ENCODE measurements around the gene ASMTL. TPM values are rescaled to one million over a fixed set of nuclear protein-coding genes. Genes with fewer than 3 reads are reported as not detected.

ASMTL gene
- total RNA-seq, 2 donors from 2014 or later, result 43.1 to 44.2 TPM

DNA sequence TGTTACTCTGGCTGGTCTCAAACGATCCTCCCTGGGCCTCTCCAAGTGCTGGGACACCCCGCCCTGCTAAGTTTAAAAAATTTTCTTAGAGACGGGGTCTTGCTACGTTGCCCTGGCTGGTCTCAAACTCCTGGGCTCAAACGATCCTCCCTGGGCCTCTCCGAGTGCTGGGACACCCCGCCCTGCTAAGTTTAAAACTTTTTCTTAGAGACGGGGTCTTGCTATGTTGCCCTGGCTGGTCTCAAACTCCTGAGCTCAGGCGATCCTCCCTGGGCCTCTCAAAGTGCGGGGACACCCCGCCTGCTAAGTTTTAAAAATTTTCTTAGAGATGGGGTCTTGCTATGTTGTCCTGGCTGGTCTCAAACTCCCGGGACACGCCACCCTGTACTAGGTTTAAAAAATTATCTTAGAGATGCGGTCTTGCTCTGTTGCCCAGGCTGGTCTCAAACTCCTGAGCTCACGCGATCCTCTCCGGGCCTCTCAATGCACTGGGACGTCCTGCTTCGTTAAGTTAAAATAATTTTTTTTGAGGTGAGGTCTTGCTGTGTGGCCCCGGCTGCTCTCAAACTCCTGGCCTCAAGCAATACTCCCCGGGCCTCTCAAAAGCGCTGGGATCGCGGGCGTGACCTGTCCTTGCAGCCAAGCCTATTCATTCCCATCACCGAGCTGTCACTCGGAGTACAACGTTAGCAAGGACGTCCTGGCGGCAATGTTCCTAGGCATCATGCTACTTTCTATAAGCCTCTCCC, 61.9 kb downstream of the ASMTL start:
- Histone ChIP-seq H3K4me3 (peak overlapping the region; percentile 98 to 100), H3K4me1 (replicated peaks) (peaks cover 7% of the 10 kb centered on the region), H3K9me3 (no peaks in the 10 kb centered on the region), H3K27ac (peak overlapping the region; percentile 94 to 96), H3K36me3 (peaks cover 29 to 46% of the 10 kb centered on the region in 2 donors), H3K27me3 (replicated peaks; ENCODE audit: insufficient read depth) (no peaks in the 10 kb centered on the region)
- TF ChIP-seq POLR2AphosphoS5 (IDR thresholded peaks at IDR 0.05) (no peak), POLR2A (IDR thresholded peaks at IDR 0.05) (no peak)
- TF ChIP-seq, protein P1, sequence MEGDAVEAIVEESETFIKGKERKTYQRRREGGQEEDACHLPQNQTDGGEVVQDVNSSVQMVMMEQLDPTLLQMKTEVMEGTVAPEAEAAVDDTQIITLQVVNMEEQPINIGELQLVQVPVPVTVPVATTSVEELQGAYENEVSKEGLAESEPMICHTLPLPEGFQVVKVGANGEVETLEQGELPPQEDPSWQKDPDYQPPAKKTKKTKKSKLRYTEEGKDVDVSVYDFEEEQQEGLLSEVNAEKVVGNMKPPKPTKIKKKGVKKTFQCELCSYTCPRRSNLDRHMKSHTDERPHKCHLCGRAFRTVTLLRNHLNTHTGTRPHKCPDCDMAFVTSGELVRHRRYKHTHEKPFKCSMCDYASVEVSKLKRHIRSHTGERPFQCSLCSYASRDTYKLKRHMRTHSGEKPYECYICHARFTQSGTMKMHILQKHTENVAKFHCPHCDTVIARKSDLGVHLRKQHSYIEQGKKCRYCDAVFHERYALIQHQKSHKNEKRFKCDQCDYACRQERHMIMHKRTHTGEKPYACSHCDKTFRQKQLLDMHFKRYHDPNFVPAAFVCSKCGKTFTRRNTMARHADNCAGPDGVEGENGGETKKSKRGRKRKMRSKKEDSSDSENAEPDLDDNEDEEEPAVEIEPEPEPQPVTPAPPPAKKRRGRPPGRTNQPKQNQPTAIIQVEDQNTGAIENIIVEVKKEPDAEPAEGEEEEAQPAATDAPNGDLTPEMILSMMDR (IDR thresholded peaks at IDR 0.05), result no peak
- 52% methylated on average over 30 of the region's 30 CpGs for WGBS
- intact Hi-C loops (cut with DNase I), result loop anchor here (10.0 kb wide), 1 partner anchor 204 kb away; the partner anchor contains the start of gene AKAP17A
- no peak for DNase-seq (ENCODE audit: low spot score)

DNA sequence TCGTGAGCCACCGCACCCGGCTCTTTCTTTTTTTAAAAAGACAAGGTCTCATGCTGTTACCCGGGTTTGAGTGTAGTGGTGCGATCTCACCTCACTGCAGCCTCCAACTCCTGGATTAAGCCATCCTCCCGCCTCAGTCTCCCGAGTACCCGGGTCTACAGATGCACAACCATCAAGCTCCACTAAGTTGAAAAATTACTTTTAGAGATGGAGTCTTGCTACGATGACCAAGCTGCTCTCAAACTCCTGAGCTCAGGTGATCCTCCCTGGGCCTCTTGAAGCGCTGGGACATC, 62.8 kb downstream of the ASMTL start:
- no peak overlapping the region for H3K4me3 ChIP-seq
- H3K9me3 ChIP-seq, result no peaks in the 10 kb centered on the region
- intact Hi-C loops (cut with DNase I), result loop anchor here (10.0 kb wide), 1 partner anchor 205 kb away; the partner anchor contains the start of gene AKAP17A
- H3K27ac ChIP-seq, result no peak overlapping the region
- peaks cover 34 to 54% of the 10 kb centered on the region in 2 donors for H3K36me3 ChIP-seq
- peaks cover 7% of the 10 kb centered on the region for H3K4me1 ChIP-seq (replicated peaks)
- no peaks in the 10 kb centered on the region for H3K27me3 ChIP-seq (replicated peaks; ENCODE audit: insufficient read depth)
- WGBS, result 90% methylated on average over 10 of the region's 10 CpGs
- no peak for DNase-seq (ENCODE audit: low spot score)
- no peak for TF ChIP-seq POLR2AphosphoS5 (IDR thresholded peaks at IDR 0.05)
- TF ChIP-seq, protein P1 (IDR thresholded peaks at IDR 0.05), result no peak
- no peak for TF ChIP-seq POLR2A (IDR thresholded peaks at IDR 0.05)

DNA sequence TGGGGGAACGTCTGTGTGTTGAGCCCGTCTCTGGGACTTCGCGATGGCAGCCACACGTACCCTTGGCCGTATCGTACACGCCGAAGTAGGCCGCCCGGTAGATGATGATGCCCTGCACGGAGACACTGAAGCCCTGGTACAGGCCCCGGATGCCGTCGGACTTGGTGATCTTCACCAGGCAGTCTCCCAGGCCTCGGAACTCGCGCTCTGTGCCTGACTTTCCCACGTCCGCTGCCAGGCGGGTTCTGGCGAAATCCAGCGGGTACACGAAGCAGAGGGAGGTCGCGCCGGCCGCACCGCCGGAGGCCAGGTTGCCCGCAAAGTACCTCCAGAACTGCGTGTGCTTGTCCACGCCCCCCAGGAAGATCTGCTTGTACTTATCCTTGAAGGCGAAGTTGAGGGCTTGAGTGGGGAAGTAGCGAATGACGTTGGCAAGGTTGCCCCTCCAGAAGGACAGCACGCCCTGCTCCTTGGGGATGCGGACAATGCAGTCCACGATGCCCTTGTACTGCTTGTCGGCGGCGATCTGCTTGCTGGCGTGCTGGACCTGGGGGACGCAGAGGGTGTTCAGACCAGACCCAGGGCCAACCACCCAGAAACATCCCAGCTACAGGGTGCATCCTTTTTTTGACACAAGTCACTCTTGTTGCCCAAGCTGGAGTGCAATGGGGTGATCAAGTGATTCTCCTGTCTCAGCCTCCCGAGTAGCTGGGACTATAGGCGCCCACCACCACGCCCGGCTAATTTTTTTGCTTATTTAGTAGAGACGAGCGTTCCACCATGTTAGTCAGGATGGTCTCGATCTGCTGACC, 63.3 kb downstream of the ASMTL start:
- Histone ChIP-seq H3K4me3 (no peak overlapping the region), H3K4me1 (replicated peaks) (peaks cover 7% of the 10 kb centered on the region), H3K36me3 (peaks cover 34 to 54% of the 10 kb centered on the region in 2 donors), H3K9me3 (no peaks in the 10 kb centered on the region), H3K27ac (no peak overlapping the region), H3K27me3 (replicated peaks; ENCODE audit: insufficient read depth) (no peaks in the 10 kb centered on the region)
- no peak for DNase-seq (ENCODE audit: low spot score)
- WGBS, result 90% methylated on average over 51 of the region's 51 CpGs
- intact Hi-C loops (cut with DNase I), result no loop called here
- TF ChIP-seq POLR2AphosphoS5 (IDR thresholded peaks at IDR 0.05) (no peak), POLR2A (IDR thresholded peaks at IDR 0.05) (no peak)
- TF ChIP-seq, protein P1 (IDR thresholded peaks at IDR 0.05), result no peak

DNA sequence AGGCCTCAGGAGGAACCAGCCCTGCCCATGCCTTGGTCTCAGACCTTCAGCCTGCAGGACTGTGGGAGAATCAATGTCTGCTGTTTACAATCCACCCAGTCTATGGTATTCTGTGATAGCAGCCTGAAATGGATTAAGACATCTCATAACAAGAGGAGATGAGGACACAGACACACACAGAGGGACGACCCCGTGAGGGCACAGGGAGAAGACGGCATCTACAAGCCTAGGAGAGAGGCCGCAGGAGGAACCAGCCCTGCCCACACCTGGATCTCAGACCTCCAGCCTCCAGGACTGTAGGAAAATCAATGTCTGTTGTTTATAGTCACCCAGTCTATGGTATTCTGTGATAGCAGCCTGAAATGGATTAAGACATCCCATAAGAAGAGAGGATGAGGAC, 64.1 kb downstream of the ASMTL start:
- H3K27ac ChIP-seq, result no peak overlapping the region
- intact Hi-C loops (cut with DNase I), result no loop called here
- no peak overlapping the region for H3K4me3 ChIP-seq
- no peaks in the 10 kb centered on the region for H3K9me3 ChIP-seq
- no peak for DNase-seq (ENCODE audit: low spot score)
- WGBS, result 82% methylated on average over 4 of the region's 4 CpGs
- H3K4me1 ChIP-seq (replicated peaks), result peaks cover 7% of the 10 kb centered on the region
- peaks cover 34 to 54% of the 10 kb centered on the region in 2 donors for H3K36me3 ChIP-seq
- TF ChIP-seq POLR2AphosphoS5 (IDR thresholded peaks at IDR 0.05) (no peak), POLR2A (IDR thresholded peaks at IDR 0.05) (no peak)
- TF ChIP-seq, protein P1 (IDR thresholded peaks at IDR 0.05), result no peak
- no peaks in the 10 kb centered on the region for H3K27me3 ChIP-seq (replicated peaks; ENCODE audit: insufficient read depth)

Measured in prostate gland (tissue), 2 donors.